Activated T-cell treated with anti-CD3 and anti-CD28 coated beads, Interleukin-2, amount 50 U/mL, for 72 hours (primary cell): ENCODE measurements around the gene SEC16B. TPM values are rescaled to one million over a fixed set of nuclear protein-coding genes. Genes with fewer than 3 reads are reported as not detected.

Experiments
- ATAC-seq, 2 donors: fragments of 150-1000 bp; cut with Tn5 transposase; replicated peaks in 1 of 2; 2 replicates each; pipeline ENCODE4 v1.10.0; 2021; ENCODE audit warnings: moderate library complexity in 2 of 2, mild to moderate bottlenecking in 1 of 2
- DNase-seq, 2 donors: peaks; one replicate each; pipeline ENCODE4 v3.0.0; 2021 to 2022; ENCODE audit warnings: mixed read lengths in 1 of 2
- H3K27ac Mint-ChIP-seq: one replicate; pipeline ENCODE4 v1.8.0; 2022; ENCODE audit warnings: mild to moderate bottlenecking, moderate library complexity, mixed read lengths
- H3K27me3 Mint-ChIP-seq: one replicate; pipeline ENCODE4 v1.8.0; 2022; ENCODE audit warnings: low read depth, mixed read lengths
- H3K36me3 Mint-ChIP-seq, 2 donors: one replicate each; pipeline ENCODE4 v1.8.0; 2022; ENCODE audit warnings: mixed read lengths in 2 of 2, mild to moderate bottlenecking in 1 of 2; ENCODE audit not compliant: insufficient read depth in 2 of 2
- H3K4me1 Mint-ChIP-seq: one replicate; pipeline ENCODE4 v1.8.0; 2022; ENCODE audit warnings: low read depth, mixed read lengths
- H3K4me3 Mint-ChIP-seq, 2 donors: one replicate each; pipeline ENCODE4 v1.8.0; 2022; ENCODE audit warnings: mild to moderate bottlenecking in 2 of 2, mixed read lengths in 2 of 2, moderate library complexity in 2 of 2
- H3K9me3 Mint-ChIP-seq, 2 donors: one replicate each; pipeline ENCODE4 v1.8.0; 2022; ENCODE audit warnings: mixed read lengths in 2 of 2
- total RNA-seq, 2 donors: library from RNA; stranded (reverse); gene quantifications; one replicate each; pipeline ENCODE4 v1.2.3, GENCODE V29; 2022

SEC16B gene, protein sequence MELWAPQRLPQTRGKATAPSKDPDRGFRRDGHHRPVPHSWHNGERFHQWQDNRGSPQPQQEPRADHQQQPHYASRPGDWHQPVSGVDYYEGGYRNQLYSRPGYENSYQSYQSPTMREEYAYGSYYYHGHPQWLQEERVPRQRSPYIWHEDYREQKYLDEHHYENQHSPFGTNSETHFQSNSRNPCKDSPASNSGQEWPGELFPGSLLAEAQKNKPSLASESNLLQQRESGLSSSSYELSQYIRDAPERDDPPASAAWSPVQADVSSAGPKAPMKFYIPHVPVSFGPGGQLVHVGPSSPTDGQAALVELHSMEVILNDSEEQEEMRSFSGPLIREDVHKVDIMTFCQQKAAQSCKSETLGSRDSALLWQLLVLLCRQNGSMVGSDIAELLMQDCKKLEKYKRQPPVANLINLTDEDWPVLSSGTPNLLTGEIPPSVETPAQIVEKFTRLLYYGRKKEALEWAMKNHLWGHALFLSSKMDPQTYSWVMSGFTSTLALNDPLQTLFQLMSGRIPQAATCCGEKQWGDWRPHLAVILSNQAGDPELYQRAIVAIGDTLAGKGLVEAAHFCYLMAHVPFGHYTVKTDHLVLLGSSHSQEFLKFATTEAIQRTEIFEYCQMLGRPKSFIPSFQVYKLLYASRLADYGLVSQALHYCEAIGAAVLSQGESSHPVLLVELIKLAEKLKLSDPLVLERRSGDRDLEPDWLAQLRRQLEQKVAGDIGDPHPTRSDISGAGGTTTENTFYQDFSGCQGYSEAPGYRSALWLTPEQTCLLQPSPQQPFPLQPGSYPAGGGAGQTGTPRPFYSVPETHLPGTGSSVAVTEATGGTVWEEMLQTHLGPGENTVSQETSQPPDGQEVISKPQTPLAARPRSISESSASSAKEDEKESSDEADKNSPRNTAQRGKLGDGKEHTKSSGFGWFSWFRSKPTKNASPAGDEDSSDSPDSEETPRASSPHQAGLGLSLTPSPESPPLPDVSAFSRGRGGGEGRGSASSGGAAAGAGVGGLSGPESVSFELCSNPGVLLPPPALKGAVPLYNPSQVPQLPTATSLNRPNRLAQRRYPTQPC
- not detected for total RNA-seq

- DNase-seq (no peak), ATAC-seq (no peak)
- no peaks in the 10 kb centered on the region for H3K36me3 Mint-ChIP-seq
- H3K4me1 Mint-ChIP-seq, result no peaks in the 10 kb centered on the region
- H3K27me3 Mint-ChIP-seq, result no peaks in the 10 kb centered on the region
- no peak within 1 kb of the TSS for H3K27ac Mint-ChIP-seq
- H3K4me3 Mint-ChIP-seq, result no peak within 1 kb of the TSS
- peaks cover 4% of the 10 kb centered on the region in 2 donors for H3K9me3 Mint-ChIP-seq
Measured at GRCh38 chr1:177969825-177970371, at the start of gene SEC16B. TSS of gene SEC16B (minus strand) at chr1:177970058. CDS start at chr1:177967981, 2,077 bp downstream.

DNA sequence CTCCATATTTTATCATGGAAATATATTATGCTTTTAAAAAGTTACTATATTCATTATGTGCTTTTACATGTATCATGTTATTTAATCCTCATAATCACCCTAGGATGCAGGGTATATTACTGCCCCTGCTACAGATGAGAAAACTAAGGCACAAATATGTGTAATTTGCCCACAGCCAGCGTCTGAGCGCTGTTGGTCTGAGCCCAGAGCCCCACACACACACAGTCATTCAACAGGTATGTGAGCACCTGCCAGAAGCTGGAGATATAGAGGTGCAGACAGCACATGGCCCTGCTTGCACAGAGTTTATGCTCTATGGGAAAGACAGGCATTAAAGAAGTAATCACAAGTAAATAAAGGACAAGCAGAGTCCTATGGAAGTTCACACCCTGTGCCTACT lies 49.8 kb upstream of the SEC16B start:
- ATAC-seq (no peak), DNase-seq (no peak)
- Mint-ChIP-seq H3K27ac (no peak overlapping the region), H3K9me3 (peaks cover 3 to 9% of the 10 kb centered on the region in 2 donors), H3K4me1 (no peaks in the 10 kb centered on the region), H3K4me3 (no peak overlapping the region), H3K36me3 (no peaks in the 10 kb centered on the region), H3K27me3 (no peaks in the 10 kb centered on the region)

DNA sequence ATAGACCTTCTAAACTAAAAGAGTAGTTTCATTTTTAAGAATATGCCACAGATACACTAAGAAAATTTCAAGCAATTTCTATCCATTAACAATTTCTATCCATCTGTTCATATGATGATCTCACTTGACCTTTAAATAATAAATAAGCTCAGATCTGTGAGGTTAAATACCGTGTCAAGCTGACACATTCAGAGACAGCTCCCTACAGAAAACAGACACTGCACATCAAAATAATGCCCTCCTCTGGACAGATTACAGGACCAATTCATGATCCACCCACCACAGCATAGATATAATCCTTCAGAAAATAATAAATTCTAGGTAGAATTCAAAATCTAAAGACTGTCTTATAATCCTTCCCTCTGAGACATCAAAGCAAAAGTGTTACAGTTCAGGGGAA lies 49.4 kb upstream of the SEC16B start:
- H3K9me3 Mint-ChIP-seq, result peaks cover 3 to 9% of the 10 kb centered on the region in 2 donors
- H3K4me1 Mint-ChIP-seq, result no peaks in the 10 kb centered on the region
- no peak overlapping the region for H3K4me3 Mint-ChIP-seq
- ATAC-seq (no peak), DNase-seq (no peak)
- no peaks in the 10 kb centered on the region for H3K27me3 Mint-ChIP-seq
- no peaks in the 10 kb centered on the region for H3K36me3 Mint-ChIP-seq
- H3K27ac Mint-ChIP-seq, result no peak overlapping the region

GRCh38 chr1:178017517-178017916 lies 47.7 kb upstream of the SEC16B start:
- DNase-seq (no peak), ATAC-seq (no peak)
- no peak overlapping the region for H3K4me3 Mint-ChIP-seq
- no peaks in the 10 kb centered on the region for H3K27me3 Mint-ChIP-seq
- no peaks in the 10 kb centered on the region for H3K36me3 Mint-ChIP-seq
- H3K4me1 Mint-ChIP-seq, result no peaks in the 10 kb centered on the region
- peaks cover 3 to 9% of the 10 kb centered on the region in 2 donors for H3K9me3 Mint-ChIP-seq
- H3K27ac Mint-ChIP-seq, result no peak overlapping the region

DNA sequence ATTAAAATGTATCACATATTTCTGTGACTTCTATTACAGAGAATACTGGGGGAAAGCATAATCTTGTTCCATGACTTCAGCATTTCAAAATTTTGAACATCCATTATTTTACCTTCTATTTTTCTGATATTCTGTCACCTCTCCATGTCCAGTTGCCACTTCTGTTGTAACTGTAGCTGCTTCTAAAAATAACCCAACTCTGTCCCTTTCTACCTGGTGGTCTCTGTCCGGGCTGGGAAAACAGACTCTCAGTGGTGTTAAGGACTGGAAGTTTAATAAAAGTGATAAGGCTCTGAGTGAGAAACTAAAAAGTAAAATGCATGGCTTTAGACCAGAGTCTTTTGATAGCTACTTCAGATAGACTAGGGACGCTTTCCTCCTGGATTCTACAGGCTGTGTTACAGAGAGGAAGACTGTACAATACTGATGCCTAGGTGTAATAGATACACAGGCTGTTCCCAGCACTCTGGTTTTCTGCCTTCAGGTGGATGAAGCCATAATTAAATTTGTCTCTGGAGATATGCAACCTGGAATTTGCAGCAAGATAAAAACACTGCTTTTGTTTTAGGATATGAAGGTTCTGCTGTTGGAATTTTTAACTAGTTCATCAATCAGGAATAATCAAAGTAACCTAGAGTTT lies 42.1 kb upstream of the SEC16B start:
- Mint-ChIP-seq H3K27me3 (no peaks in the 10 kb centered on the region), H3K9me3 (peaks cover 2 to 11% of the 10 kb centered on the region in 2 donors), H3K4me1 (no peaks in the 10 kb centered on the region), H3K27ac (no peak overlapping the region), H3K4me3 (no peak overlapping the region), H3K36me3 (no peaks in the 10 kb centered on the region)
- no peak for DNase-seq
- ATAC-seq, result no peak

DNA sequence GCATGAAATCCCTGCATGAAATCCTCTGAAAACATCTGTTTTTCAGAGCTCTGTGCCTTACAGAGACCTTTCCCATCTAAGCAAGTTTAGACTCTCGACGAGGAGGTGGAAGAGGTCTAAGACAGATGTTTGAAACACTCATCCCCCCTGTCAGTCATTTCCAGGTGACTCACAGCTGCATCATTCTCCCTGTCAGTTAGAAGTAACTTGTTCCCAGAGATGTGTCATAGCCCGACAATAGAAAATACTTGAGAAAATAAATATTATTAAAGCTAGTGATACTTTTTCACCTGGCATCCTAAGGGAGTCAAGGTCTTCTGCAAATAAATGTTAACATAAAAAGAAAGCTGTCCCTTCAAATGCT lies 41.6 kb upstream of the SEC16B start:
- no peak for ATAC-seq
- H3K9me3 Mint-ChIP-seq, result peaks cover 2 to 7% of the 10 kb centered on the region in 2 donors
- no peaks in the 10 kb centered on the region for H3K4me1 Mint-ChIP-seq
- no peaks in the 10 kb centered on the region for H3K36me3 Mint-ChIP-seq
- H3K27ac Mint-ChIP-seq, result no peak overlapping the region
- no peak overlapping the region for H3K4me3 Mint-ChIP-seq
- DNase-seq, result no peak
- no peaks in the 10 kb centered on the region for H3K27me3 Mint-ChIP-seq

- Mint-ChIP-seq H3K9me3 (peaks cover 2 to 9% of the 10 kb centered on the region in 2 donors), H3K36me3 (no peaks in the 10 kb centered on the region), H3K4me1 (no peaks in the 10 kb centered on the region), H3K27ac (no peak overlapping the region), H3K4me3 (no peak overlapping the region), H3K27me3 (no peaks in the 10 kb centered on the region)
- ATAC-seq, result no peak
- no peak for DNase-seq
Measured at GRCh38 chr1:178010674-178011464, 41.0 kb upstream of the SEC16B start.

- DNase-seq, result no peak
- no peak for ATAC-seq
- Mint-ChIP-seq H3K36me3 (no peaks in the 10 kb centered on the region), H3K4me3 (no peak overlapping the region), H3K4me1 (no peaks in the 10 kb centered on the region), H3K27me3 (no peaks in the 10 kb centered on the region), H3K27ac (no peak overlapping the region), H3K9me3 (peaks cover 2 to 8% of the 10 kb centered on the region in 2 donors)
Measured at GRCh38 chr1:178006043-178006442, 36.2 kb upstream of the SEC16B start.

- Mint-ChIP-seq H3K27ac (no peak overlapping the region), H3K36me3 (no peaks in the 10 kb centered on the region), H3K9me3 (peaks cover 2 to 7% of the 10 kb centered on the region in 2 donors), H3K4me3 (no peak overlapping the region), H3K4me1 (no peaks in the 10 kb centered on the region), H3K27me3 (no peaks in the 10 kb centered on the region)
- DNase-seq (no peak), ATAC-seq (no peak)
Measured at GRCh38 chr1:178005450-178005849, 35.6 kb upstream of the SEC16B start.

DNA sequence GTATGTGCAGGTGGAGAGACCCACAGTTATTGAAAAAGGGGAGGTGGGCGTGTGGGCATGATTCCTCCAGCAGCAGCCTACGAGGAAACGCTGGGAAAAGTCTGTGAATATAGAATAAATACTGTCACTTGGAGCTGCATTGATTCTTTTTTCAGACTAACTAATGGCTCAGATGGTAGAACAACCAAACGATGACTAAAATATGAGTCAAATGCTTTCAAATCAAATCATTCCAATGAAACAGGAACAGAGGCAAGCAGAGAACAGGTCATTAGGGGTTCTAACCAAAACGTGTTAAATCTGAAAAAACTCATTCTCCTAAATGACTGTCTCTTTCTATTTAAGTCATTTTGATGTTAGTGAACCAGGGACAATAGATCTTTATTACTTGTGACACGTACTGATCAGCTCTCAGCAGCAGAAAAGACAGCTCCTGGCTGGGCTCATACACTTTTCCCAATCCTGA lies 35.1 kb upstream of the SEC16B start:
- peak; percentile 40 to 70 for ATAC-seq
- Mint-ChIP-seq H3K4me1 (no peaks in the 10 kb centered on the region), H3K9me3 (peaks cover 2 to 7% of the 10 kb centered on the region in 2 donors), H3K4me3 (no peak overlapping the region), H3K27me3 (no peaks in the 10 kb centered on the region), H3K36me3 (no peaks in the 10 kb centered on the region), H3K27ac (no peak overlapping the region)
- no peak for DNase-seq

DNA sequence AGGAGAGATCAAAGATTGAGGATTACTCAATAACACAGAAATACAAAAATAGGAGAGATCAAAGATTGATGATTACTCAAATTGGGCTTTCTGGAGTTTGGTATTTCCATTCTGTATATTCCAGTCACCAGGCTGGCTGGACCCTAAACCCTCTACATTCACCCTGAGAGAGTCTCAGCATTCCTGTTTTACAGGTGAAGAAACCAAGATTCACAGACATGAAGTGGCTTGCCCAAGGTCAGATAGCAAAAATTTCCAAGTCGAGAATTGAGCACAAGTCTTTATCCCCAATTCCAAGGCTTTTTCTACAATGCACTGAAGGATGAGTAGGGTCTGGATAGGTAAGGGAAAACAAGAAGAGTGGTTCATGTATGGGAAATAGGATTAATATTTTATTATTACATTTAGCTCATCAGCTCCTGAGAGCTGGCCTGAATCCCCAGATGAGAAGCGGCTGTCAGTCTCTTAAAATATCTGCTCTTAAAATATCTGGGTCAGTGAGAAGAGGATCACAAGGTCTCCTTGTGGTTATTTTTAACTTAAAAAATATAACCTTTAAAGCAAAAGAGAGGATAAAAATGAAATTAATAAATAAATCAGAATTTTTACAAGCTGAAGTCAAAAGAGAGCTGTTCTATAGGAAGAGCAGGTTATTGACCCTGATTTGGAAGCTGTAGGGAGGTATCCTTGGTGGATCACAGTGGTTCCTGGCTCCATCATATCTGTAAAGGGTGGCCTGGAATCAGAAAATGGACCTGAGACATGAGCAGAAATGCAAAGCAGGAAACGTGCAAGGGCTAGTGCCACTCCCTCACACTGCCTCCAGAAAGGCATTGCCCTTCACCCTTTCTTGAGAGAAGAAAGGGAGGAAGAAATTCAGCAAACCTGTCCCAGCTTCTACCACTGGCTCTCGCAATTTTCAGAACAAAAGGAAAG lies 29.1 kb upstream of the SEC16B start:
- DNase-seq, result no peak
- H3K36me3 Mint-ChIP-seq, result peaks cover 0 to 3% of the 10 kb centered on the region in 2 donors
- no peak overlapping the region for H3K27ac Mint-ChIP-seq
- no peak overlapping the region for H3K4me3 Mint-ChIP-seq
- no peaks in the 10 kb centered on the region for H3K27me3 Mint-ChIP-seq
- H3K4me1 Mint-ChIP-seq, result no peaks in the 10 kb centered on the region
- H3K9me3 Mint-ChIP-seq, result peaks cover 3 to 10% of the 10 kb centered on the region in 2 donors
- ATAC-seq, result no peak
